GM19438 (cell line): Measurements from ENCODE around the gene IGFBPL1.

ENCODE experiments used
- ATAC-seq: cut with Tn5 transposase; IDR thresholded peaks from one replicate; pipeline ENCODE4 v1.9.1; 2021; ENCODE audit warnings: low read depth; ENCODE audit not compliant: unreplicated experiment

The IGFBPL1 gene

DNA sequence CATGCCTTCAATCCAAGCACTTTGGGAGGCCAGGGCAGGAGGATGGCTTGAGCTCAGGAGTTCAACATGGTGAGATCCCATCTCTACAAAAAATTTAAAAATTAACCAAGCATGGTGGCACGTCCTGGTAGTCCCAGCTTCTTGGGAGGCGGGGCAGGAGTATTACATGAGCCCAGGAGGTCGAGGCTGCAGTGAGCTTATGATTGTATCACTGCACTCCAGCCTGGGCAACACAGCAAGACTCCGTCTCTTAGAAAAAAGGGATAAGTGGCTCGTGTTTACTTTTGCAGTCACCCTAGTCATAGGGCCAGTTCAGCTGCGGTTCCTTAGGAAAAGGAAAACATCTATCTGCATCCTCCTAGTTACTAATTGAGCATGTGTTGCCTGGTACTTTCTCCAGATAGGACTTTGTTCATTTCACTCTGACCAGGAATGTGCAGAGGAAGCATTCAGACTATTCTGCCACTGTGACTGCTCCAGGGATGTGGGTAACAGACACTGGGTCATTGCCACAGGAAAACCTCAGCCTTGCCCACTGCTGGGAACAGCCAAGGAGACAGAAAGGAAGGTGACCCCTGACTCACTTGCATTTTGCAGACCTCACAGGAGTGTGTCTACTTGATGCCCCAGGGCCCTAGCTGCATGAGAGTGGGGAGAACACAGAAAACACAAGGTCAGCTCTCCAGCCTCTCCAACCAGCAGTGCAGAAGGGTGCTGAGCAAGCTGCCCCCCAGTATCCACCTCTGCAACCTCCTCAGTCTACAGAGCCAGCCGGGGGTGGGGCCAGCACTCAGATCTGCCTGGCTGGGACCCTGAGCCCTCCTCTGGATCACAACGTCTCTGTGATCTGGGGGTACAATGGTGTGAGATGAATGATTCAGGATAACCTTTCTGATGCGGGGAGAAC, 65.6 kb downstream of the IGFBPL1 start:
- no peak for ATAC-seq

DNA sequence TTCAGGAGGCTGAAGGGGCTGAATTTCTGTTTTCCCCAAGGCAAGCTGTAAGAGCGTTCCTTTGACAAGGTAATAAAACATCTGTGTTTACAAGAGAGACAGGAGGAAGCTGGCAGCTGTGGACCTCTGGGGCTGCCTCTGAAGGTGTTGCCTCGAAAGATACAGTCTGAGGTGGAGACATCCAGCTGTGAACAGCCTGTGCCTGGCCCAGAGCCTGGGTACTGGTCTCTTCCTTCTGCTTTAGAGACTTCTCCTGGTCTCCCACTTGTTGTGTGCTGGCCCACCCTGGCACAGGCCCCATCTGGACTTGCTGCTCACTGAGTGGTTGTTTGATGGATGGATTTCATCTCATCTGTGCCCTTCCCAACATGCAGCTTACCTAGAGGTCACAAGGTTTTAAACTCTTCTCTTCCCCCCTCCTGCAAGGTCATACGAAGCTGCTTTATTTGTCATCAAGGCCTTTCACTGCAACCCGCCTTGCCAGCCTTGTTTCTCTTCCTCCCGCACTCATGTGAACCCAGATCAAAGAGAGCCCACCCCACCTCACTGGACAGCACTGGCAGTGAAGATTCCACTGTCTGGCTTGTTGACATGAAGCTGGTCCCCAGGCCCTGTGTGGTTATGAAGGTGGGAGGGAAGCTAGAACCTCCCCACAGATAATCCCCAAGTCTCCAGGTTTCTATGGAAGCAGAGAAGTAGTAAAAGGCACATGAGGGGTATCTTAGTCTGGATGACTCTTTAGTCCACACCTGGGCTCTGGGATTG, 66.7 kb downstream of the IGFBPL1 start:
- no peak for ATAC-seq

DNA sequence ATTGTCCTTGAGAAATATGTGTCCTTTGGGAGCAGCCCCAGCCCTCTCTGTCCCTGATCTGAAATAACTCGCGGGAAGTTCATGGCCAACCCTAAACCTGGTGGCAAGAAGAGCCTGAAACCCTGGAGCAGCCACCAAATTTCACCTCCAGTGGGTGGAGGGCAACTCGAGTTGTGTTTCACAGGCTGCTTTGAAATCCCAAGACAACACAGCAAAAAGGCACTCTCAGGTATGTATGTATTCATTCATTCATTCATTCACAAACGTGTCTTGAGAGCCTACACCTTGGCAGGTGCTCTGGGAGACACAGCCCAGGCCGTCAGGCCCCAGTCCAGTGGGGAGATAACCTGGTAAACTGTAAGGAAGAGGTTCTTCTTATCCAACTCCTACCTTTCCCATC, 67.4 kb downstream of the IGFBPL1 start:
- ATAC-seq, result no peak
